D721Med (cell line): ENCODE data around the gene GPR176.

ENCODE experiments used
- DNase-seq: peaks from one replicate; pipeline ENCODE4 v3.0.0; 2011; ENCODE audit warnings: low spot score; ENCODE audit not compliant: insufficient read length
- FAIRE-seq: peaks from 2 replicates; lab custom pipeline; 2011; peaks lifted over from hg19 to GRCh38; lab: Jason Lieb, UNC
- TF ChIP-seq, protein P1 (sequence below): IDR thresholded peaks from 2 replicates; pipeline ENCODE4 v1.5.1; 2012; ENCODE audit warnings: mild to moderate bottlenecking, control low read depth; ENCODE audit not compliant: insufficient read depth; ENCODE audit errors: missing control alignments

The GPR176 gene

DNA sequence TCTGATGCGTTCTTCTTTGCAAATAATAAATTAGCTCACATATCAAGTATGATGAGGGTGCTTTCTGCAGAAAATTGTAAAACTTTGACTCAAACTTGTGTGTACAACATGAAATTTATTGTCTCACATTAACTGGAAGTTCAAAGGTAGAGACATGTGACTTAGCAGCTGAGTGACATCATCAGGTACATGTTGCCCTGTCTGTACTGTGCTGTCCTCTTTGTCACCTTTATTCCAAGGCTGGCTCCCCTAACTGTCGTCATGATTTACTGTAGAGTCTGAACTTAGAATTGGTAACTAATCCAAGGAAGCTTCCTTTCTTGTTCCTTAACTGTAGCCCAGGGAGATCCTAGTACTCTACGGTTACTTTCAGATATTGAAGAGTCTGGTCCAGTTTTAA lies 125.1 kb downstream of the GPR176 start:
- DNase-seq = no peak
- FAIRE-seq = no peak
- TF ChIP-seq, protein P1, sequence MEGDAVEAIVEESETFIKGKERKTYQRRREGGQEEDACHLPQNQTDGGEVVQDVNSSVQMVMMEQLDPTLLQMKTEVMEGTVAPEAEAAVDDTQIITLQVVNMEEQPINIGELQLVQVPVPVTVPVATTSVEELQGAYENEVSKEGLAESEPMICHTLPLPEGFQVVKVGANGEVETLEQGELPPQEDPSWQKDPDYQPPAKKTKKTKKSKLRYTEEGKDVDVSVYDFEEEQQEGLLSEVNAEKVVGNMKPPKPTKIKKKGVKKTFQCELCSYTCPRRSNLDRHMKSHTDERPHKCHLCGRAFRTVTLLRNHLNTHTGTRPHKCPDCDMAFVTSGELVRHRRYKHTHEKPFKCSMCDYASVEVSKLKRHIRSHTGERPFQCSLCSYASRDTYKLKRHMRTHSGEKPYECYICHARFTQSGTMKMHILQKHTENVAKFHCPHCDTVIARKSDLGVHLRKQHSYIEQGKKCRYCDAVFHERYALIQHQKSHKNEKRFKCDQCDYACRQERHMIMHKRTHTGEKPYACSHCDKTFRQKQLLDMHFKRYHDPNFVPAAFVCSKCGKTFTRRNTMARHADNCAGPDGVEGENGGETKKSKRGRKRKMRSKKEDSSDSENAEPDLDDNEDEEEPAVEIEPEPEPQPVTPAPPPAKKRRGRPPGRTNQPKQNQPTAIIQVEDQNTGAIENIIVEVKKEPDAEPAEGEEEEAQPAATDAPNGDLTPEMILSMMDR = no peak

- DNase-seq = no peak
- no peak for FAIRE-seq
- TF ChIP-seq, protein P1 = no peak
These were observed 126.1 kb downstream of the GPR176 start for GRCh38 chr15:39793923-39794322.

GRCh38 chr15:39792844-39793335 lies 127.2 kb downstream of the GPR176 start:
- no peak for FAIRE-seq

GRCh38 chr15:39792025-39792843 lies 127.8 kb downstream of the GPR176 start:
- DNase-seq = no peak
- TF ChIP-seq, protein P1 = no peak
- no peak for FAIRE-seq

More at GRCh38 chr15:39792844-39793335, 127.2 kb downstream of the GPR176 start:
- no peak for DNase-seq
- TF ChIP-seq, protein P1 = no peak

DNA sequence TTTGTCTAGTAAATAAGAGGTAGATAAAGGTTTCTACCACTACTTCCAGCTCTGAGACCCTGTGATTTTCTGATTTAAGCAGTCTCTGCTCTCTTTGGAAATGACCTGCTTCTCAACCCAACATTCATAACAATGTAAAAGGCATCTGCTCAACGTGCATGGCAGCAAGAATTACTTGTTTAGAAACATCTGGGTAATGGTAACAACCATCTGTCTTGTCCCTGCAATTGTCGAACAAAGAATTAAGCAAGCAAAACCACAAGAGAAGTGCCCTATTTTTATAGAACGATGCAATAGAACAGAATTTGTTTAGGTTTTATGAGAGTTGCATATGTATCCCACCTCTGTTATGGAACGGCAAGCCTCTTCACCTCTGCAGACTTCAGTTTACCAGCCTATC lies 130.3 kb downstream of the GPR176 start:
- TF ChIP-seq, protein P1 = no peak
- DNase-seq (no peak), FAIRE-seq (no peak)

DNA sequence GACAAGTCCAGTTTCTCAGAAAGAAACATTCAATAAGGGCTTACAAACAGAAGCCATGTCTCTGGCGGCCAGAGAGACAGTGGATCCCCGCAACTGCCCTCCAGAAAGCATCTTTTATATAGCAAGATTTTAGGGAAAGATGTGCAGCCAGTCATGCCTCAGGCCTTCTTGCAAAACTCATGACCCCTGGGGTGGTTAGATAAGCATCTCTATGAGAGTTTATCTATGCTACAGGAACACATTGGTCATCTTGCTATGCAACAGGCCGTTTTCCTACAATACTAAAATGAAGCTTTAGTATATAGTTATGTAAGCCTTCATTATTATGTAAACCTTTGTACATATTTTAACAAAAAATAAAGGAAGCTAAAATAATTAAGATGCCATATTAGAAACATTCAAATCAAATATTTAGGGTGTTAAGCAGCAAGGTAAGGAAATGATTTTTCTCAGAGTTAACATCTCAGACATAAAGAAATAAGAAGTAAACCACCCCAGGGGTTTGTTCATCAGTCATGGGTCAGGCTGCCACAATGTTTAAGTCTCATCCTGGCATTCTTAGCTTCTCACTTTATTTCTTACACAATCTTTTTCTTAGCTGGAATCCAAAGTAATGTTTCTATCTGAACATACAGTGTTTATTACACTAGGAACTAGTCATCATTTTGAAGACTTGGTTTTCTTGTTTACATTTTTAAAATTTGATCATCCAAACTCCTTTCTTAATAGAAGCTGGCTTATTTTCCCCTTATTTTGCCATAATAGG lies 131.1 kb downstream of the GPR176 start:
- DNase-seq (no peak), FAIRE-seq (no peak)
- TF ChIP-seq, protein P1 = no peak
